Measurements from ENCODE around the gene SMG7. TPM values are rescaled to one million over a fixed set of nuclear protein-coding genes. Genes with fewer than 3 reads are reported as not detected.
"Not testable (repeated sequence)": the region's sequence is repeated elsewhere in the genome, so short reads cannot be mapped to it uniquely, and the experiment has no call there.

The SMG7 gene, protein sequence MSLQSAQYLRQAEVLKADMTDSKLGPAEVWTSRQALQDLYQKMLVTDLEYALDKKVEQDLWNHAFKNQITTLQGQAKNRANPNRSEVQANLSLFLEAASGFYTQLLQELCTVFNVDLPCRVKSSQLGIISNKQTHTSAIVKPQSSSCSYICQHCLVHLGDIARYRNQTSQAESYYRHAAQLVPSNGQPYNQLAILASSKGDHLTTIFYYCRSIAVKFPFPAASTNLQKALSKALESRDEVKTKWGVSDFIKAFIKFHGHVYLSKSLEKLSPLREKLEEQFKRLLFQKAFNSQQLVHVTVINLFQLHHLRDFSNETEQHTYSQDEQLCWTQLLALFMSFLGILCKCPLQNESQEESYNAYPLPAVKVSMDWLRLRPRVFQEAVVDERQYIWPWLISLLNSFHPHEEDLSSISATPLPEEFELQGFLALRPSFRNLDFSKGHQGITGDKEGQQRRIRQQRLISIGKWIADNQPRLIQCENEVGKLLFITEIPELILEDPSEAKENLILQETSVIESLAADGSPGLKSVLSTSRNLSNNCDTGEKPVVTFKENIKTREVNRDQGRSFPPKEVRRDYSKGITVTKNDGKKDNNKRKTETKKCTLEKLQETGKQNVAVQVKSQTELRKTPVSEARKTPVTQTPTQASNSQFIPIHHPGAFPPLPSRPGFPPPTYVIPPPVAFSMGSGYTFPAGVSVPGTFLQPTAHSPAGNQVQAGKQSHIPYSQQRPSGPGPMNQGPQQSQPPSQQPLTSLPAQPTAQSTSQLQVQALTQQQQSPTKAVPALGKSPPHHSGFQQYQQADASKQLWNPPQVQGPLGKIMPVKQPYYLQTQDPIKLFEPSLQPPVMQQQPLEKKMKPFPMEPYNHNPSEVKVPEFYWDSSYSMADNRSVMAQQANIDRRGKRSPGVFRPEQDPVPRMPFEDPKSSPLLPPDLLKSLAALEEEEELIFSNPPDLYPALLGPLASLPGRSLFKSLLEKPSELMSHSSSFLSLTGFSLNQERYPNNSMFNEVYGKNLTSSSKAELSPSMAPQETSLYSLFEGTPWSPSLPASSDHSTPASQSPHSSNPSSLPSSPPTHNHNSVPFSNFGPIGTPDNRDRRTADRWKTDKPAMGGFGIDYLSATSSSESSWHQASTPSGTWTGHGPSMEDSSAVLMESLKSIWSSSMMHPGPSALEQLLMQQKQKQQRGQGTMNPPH
- 32.0 TPM for polyA plus RNA-seq (2013, experiment 1 of 2; ENCODE audit: insufficient read length)
- polyA plus RNA-seq (2013, experiment 2 of 2; ENCODE audit: insufficient read length), result 31.7 TPM

DNA sequence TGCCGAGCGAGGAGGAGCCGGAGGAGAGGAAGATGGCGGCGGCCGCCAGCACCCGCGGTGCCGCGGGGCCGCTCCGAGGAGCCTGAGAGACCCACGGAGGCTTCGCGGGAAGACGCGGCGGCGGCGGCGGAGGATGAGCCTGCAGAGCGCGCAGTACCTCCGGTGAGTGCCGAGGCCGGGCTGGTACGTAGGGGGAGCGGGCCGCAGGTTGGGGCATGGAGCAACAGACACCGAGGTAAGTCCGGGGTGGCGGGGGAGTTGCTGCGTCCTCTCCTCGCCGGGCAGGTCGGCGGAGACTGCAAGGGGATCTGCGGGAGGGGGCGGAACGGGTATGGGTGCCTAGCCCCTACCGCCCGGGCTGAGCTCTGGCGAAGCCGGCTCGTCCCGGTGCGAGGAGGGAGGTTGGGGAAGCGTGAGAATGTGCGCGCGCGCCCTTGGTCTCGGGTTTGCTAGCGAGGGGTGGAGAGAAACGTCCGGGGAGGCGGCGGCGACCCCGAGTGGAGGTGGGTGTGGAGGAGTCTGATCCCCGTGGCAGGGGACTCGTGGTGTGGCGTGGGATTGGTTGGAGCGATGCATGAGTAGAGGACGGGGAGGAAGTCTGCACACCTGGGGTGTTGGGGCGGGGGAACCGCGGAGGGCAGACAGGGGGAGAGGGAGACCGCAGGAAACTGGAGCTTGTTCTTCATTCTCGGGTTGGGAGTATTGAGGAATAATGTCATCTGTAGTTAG, at the start of gene SMG7:
Gene SMG7, plus strand, starts transcription at position 12 of the 729 bp plus-strand sequence. Its CDS starts 122 bp downstream, at position 134.
- DNase-seq, result no peak

DNA sequence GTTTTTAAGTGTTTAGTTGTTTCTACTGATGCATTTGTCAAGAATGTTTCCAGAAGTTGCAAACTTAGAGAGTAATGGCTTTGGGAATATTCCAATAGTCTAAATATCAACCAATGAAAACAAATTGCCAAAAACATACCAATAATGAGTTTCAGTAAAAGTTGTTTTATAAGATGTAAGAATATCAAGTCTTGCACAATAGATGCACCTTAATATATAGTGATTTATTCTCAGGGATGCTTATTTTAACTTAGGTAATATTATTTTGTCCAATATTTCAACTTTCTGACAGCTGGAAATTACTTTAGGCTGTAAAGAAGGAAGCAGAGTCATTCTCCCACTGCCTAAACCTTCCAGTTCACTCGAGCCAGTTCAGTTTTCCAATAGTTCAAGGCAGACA, 48.8 kb upstream of the SMG7 start:
- no peak for DNase-seq

- no peak for DNase-seq
Observed at GRCh38 chr1:183424691-183425090, 47.6 kb upstream of the SMG7 start.

- DNase-seq, result not testable (repeated sequence)
Observed at GRCh38 chr1:183427591-183427990, 44.7 kb upstream of the SMG7 start.

GRCh38 chr1:183431840-183432547, 40.3 kb upstream of the SMG7 start:
- DNase-seq, result no peak

DNA sequence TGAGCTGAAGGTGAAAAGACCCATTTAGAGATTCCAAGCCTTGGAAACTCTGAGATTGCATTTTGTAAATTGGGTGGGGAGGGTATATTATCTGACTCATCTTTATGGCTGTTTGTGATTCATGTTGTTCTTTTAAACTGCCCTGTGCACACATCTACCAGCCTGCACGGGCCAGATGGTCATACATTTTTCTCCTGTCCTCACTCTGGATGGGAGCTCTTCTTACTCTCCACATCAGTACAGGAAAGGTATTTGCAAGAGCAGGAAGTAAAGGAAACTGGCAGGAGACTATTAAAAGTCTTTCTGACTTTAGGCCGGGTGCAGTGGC, 39.8 kb upstream of the SMG7 start:
- no peak for DNase-seq

DNA sequence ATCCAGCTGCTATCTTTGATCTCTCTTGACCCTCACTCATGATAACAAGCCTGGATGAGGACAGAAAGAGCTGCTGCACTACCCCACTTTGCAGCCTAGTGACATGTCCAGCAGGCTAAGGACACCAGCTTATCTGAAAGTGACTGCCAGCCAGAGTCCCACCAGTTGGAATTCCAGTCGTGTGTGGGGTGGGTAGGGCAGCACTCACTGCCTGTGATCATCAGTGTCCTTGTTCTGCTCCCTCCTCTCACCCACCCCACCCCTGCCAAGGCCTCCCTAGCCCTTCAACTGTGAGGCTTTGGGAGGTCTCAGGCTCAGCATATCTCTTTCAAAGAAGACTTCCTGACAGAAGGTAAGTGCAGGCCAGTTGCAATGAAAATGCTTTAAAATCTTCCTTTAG, 38.6 kb upstream of the SMG7 start:
- no peak for DNase-seq

DNA sequence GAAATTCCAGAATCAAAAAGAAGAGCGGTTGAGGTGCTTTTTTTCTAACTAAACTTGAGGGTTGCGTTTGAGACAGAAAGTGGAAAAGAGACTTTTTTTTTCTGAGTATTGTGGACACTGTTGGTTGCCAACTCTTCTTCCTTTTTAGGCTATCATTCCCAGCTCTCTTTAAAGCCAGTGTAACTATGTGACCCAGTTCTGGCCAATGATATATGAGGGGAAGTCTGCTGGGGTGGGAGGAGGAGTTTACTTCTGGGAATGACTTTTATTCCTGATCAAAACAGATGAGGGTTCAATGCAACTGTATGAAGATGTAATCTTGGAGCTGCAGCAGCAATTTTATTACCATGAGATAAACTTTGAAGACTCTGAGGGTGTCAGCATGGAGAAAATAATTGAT, 36.8 kb upstream of the SMG7 start:
- no peak for DNase-seq

- DNase-seq, result no peak
Observed at GRCh38 chr1:183438060-183438459, 34.2 kb upstream of the SMG7 start.

DNA sequence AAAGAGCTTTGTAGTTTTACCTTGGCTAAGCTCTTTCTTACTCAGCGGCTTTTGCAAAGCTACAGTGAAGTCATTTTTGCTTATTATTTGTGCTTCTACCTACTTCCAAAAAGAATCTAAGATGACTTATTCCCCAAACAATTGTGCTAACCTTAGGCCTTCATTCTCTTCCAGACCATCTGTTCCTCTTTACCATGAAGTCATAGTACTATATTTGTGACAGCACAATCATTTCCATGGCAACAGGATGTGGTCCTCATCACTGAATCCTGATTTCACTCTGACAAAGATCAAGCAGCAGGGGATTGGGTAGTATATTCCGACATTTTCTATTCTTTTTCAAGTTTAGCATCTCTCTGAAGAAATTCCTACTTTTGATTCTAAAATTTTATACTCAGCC, 29.3 kb upstream of the SMG7 start:
- no peak for DNase-seq

- DNase-seq, result no peak
Observed at GRCh38 chr1:183443466-183443865, 28.8 kb upstream of the SMG7 start.

GRCh38 chr1:183444243-183444642, 28.1 kb upstream of the SMG7 start:
- DNase-seq, result peak; percentile 24

DNA sequence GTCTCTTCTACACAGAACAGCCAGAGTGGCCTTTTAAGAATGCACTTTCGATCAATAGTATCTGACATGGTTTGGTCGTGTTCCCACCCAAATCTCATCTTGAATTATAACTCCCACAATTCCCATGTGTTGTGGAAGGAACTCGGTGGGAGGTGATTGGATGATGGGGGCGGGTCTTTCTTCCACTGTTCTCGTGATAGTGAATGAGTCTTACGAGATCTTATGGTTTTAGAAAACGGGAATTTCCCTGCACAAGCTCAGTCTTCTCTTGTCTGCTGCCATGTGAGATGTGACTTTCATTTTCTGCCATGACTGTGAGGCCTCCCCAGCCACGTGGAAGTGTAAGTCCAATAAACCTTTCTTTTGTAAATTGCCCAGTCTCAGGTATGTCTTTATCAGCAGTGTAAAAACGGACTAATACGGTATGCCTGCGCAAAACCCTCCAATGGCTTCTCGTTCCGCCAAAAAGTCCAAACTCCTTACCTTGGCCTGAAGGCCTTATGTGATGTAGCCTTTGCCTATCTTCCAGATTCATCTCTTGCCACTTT, 23.0 kb upstream of the SMG7 start:
- no peak for DNase-seq

DNA sequence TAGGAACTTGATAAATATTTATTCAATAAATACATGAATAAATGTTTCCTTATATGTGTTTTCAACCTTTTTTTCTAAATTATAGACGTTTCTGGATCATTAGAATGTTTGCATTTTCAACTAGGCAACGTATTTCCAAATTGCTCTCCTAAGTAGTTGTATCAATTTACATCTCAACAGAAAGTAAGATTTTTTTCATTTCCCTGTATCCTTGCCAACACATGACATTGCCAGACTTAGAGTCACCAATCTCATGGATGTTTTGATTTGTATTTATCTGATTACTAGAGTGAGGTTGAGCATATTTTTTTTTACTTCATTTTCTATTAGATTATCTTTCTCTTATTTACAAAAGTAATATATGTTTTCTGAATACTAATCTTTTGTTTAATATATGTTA, 22.2 kb upstream of the SMG7 start:
- no peak for DNase-seq

DNA sequence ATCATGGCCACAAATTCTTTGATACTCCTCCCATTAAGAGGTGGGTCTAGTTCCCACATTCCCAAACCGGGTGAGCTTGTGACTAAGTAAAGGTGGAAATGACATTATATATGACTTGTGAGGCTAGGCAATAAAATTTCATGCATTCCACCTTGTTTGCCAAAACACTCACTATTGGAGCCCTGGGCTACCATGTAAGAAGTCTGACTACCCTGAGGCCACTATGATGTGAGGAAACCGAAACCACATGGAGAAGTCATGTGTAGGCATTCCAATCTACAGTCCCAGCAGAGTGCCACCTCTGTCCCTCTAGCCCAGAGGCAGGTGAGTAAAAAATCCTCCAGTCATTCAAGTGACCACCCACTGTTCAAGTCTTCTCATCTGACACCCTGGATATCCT, 17.9 kb upstream of the SMG7 start:
- DNase-seq, result peak; percentile 8

DNA sequence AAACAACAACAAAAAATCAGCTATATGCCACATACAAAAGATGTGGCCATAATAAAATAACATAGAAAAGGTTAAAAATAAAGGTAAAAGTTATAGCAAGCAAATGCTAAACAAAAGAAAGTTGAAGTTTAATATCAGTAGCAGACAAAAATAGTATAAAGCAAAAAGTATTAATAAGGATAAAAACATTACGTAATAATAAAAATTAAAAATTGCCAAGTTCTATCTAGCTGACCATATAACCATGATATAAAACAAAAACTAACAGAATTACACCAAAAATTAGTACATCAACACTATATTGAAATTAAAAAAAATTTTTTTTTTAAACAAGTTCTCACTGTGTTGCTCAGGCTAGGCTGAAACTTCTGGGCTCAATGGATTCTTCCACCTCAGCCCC, 15.5 kb upstream of the SMG7 start:
- DNase-seq, result no peak

DNA sequence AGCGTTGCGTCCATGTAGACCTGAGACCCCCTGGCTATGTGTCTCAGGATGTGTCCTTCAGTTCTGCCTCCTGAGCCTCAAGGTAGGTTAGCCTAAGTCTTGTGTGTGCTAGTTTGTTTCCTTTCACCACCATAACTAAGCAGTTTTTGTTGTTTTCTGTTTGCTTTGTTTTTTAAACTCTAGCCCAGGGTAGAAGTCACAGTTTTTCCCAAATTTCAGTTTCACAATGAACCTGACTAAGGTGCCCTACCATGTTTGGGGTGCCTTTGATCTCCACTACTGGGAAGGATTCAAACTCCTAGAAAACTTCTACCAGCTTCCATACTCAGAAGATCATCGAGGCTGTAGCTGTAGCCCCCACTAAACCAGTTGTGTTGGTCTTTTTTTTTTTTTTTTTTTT, 14.8 kb upstream of the SMG7 start:
- DNase-seq, result no peak

GRCh38 chr1:183460596-183460995, 11.7 kb upstream of the SMG7 start:
- no peak for DNase-seq

DNA sequence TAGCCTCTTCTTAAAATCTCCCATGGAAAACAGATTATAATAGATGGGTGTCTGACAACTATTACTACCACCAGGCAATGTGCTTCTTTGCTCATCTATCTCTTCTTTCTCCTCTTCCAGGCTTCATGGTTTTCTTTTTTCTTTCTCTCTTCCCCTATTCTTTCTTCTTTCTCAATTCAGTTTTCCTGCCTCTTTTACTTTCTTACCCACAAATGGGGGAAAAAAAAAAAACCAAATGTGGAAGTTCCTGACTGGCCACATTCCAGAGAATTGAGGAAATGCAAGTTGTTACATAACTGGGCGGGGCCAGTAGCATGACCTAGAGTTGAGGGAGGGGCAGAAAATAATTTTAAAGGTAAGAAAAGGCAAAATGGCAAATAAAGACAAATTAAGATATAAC, 10.9 kb upstream of the SMG7 start:
- no peak for DNase-seq

GRCh38 chr1:183463566-183463965, 8.7 kb upstream of the SMG7 start:
- DNase-seq, result no peak

GRCh38 chr1:183466781-183467180, 5.5 kb upstream of the SMG7 start:
- no peak for DNase-seq

Measured in fibroblast of skin of abdomen (primary cell).